A673 (cell line): Measurements from ENCODE around the gene MAPKAPK2.

ENCODE experiments used
- CTCF ChIP-seq: fragments of 300-800, 200-600 bp; sonication (generic); conservative IDR thresholded peaks from 2 replicates; pipeline ENCODE4 v1.5.1; 2017; ENCODE audit warnings: low read depth, mild to moderate bottlenecking, antibody characterized with exemption, low read length, moderate library complexity, mixed read lengths
- EZH2 ChIP-seq: fragments of 200-600 bp; sonication (generic); IDR thresholded peaks from 2 replicates; pipeline ENCODE4 v1.6.1; 2017; ENCODE audit warnings: borderline replicate concordance, low read depth, mild to moderate bottlenecking, mixed read lengths, antibody characterized with exemption, low read length; ENCODE audit not compliant: poor library complexity, severe bottlenecking

- TF ChIP-seq CTCF, result no peak
- no peak for TF ChIP-seq EZH2
Observed at GRCh38 chr1:206691604-206692003, 6.9 kb downstream of the MAPKAPK2 start.
